GM10266 (cell line): ENCODE measurements around the gene CYP8B1.

Experiments
- DNase-seq: peaks from one replicate; pipeline ENCODE4 v3.0.0; 2012; ENCODE audit errors: extremely low spot score
- CTCF ChIP-seq: IDR thresholded peaks from 2 replicates; pipeline ENCODE4 v1.5.1; 2012; ENCODE audit warnings: mild to moderate bottlenecking, low read depth; ENCODE audit not compliant: control insufficient read depth, insufficient read depth; ENCODE audit errors: missing control alignments

The CYP8B1 gene

GRCh38 chr3:42876401-42876800 is 722 bp upstream of the CYP8B1 start:
- no peak for DNase-seq
- no peak for TF ChIP-seq CTCF

GRCh38 chr3:42874749-42875148 is 930 bp downstream of the CYP8B1 start:
- no peak for DNase-seq
- TF ChIP-seq CTCF: no peak

GRCh38 chr3:42873221-42873982 is 2.3 kb downstream of the CYP8B1 start:
- DNase-seq: no peak
- TF ChIP-seq CTCF: no peak

- no peak for DNase-seq
- TF ChIP-seq CTCF: no peak
Measured at GRCh38 chr3:42872718-42873117, 3.0 kb downstream of the CYP8B1 start.

- no peak for TF ChIP-seq CTCF
- DNase-seq: no peak
Measured at GRCh38 chr3:42871592-42872196, 4.0 kb downstream of the CYP8B1 start.

GRCh38 chr3:42868841-42869240 is 6.8 kb downstream of the CYP8B1 start:
- DNase-seq: no peak
- TF ChIP-seq CTCF: no peak

GRCh38 chr3:42867138-42867537 is 8.5 kb downstream of the CYP8B1 start:
- no peak for TF ChIP-seq CTCF
- DNase-seq: no peak
